Mesendoderm (in vitro differentiated cells): ENCODE results near the gene DNAJC11.

Source experiments
- DNase-seq: peaks from one replicate; pipeline ENCODE4 v3.0.0; 2013
- H2AK5ac ChIP-seq: 2 replicates; pipeline ENCODE4 v1.6.1; 2013; ENCODE audit warnings: low read length, inconsistent platforms
- H2BK120ac ChIP-seq: 2 replicates; pipeline ENCODE4 v1.6.1; 2013; ENCODE audit warnings: low read depth, mild to moderate bottlenecking, low read length, moderate library complexity, mixed read lengths
- H2BK15ac ChIP-seq: replicated peaks from 2 replicates; pipeline ENCODE4 v1.6.1; 2013; ENCODE audit warnings: low read depth, mild to moderate bottlenecking, moderate library complexity
- H2BK5ac ChIP-seq: 2 replicates; pipeline ENCODE4 v1.6.1; 2013; ENCODE audit warnings: low read length, inconsistent platforms
- H3K18ac ChIP-seq: 2 replicates; pipeline ENCODE4 v1.6.1; 2013; ENCODE audit warnings: mild to moderate bottlenecking, low read length, mixed read lengths
- H3K23ac ChIP-seq: one replicate; pipeline ENCODE4 v1.6.1; 2013; ENCODE audit warnings: low read length
- H3K27ac ChIP-seq: 2 replicates; pipeline ENCODE4 v1.5.1; 2013; ENCODE audit warnings: low read depth, mild to moderate bottlenecking, inconsistent platforms, low read length, moderate library complexity
- H3K27me3 ChIP-seq: 2 replicates; pipeline ENCODE4 v1.6.1; 2013; ENCODE audit warnings: low read length, control low read depth, mild to moderate bottlenecking, inconsistent platforms; ENCODE audit not compliant: insufficient read depth, poor library complexity
- H3K36me3 ChIP-seq: 2 replicates; pipeline ENCODE4 v1.6.1; 2013; ENCODE audit warnings: low read length, inconsistent platforms; ENCODE audit not compliant: control insufficient read depth, insufficient read depth
- H3K4ac ChIP-seq: one replicate; pipeline ENCODE4 v1.6.1; 2013; ENCODE audit warnings: low read depth, mild to moderate bottlenecking, low read length, moderate library complexity
- H3K4me1 ChIP-seq: 2 replicates; pipeline ENCODE4 v1.6.1; 2013; ENCODE audit warnings: low read depth, low read length, inconsistent platforms; ENCODE audit not compliant: control insufficient read depth
- H3K4me2 ChIP-seq: 2 replicates; pipeline ENCODE4 v1.6.1; 2013; ENCODE audit warnings: low read length
- H3K4me3 ChIP-seq: 2 replicates; pipeline ENCODE4 v1.5.1; 2013; ENCODE audit warnings: mild to moderate bottlenecking, low read length
- H3K56ac ChIP-seq: one replicate; pipeline ENCODE4 v1.6.1; 2013; ENCODE audit warnings: low read length
- H3K79me1 ChIP-seq: 2 replicates; pipeline ENCODE4 v1.6.1; 2013; ENCODE audit warnings: low read length, inconsistent platforms
- H3K79me2 ChIP-seq: 2 replicates; pipeline ENCODE4 v1.6.1; 2013; ENCODE audit warnings: mild to moderate bottlenecking, low read length; ENCODE audit not compliant: control insufficient read depth, insufficient read depth
- H3K9ac ChIP-seq: 2 replicates; pipeline ENCODE4 v1.6.1; 2013; ENCODE audit warnings: low read length, inconsistent platforms
- H4K5ac ChIP-seq: one replicate; pipeline ENCODE4 v1.6.1; 2013; ENCODE audit warnings: low read length
- H4K8ac ChIP-seq: one replicate; pipeline ENCODE4 v1.6.1; 2013; ENCODE audit warnings: low read depth, mild to moderate bottlenecking, control low read depth, low read length, moderate library complexity
- WGBS: extraction: QIAGEN DNeasy Blood & Tissue Kit; methylation state at CpG from one replicate; pipeline ENCODE4 v1.1.7; 2013; ENCODE audit warnings: low lambda C conversion rate, missing lambda C conversion rate; ENCODE audit not compliant: insufficient coverage; ENCODE audit errors: extremely low coverage; 5-methylcytosine and 5-hydroxymethylcytosine counted together

Gene DNAJC11

GRCh38 chr1:6727535-6727934, 25.9 kb upstream of the DNAJC11 start:
- Histone ChIP-seq H3K4ac (no peak overlapping the region), H3K79me2 (no peaks in the 10 kb centered on the region), H3K27me3 (no peaks in the 10 kb centered on the region), H4K8ac (no peak overlapping the region), H3K4me2 (no peak overlapping the region), H2AK5ac (no peak overlapping the region), H3K4me3 (no peak overlapping the region), H3K18ac (no peak overlapping the region), H3K56ac (no peak overlapping the region), H3K9ac (no peak overlapping the region), H3K36me3 (no peaks in the 10 kb centered on the region), H2BK120ac (no peak overlapping the region), H4K5ac (no peak overlapping the region), H3K79me1 (no peaks in the 10 kb centered on the region), H2BK15ac (no peak overlapping the region), H3K23ac (no peak overlapping the region), H3K27ac (no peak overlapping the region), H3K4me1 (no peaks in the 10 kb centered on the region), H2BK5ac (no peak overlapping the region)
- DNase-seq = peak; percentile 82
- WGBS = no CpG with 5 or more reads among the region's 6 CpGs

GRCh38 chr1:6726253-6726652, 24.6 kb upstream of the DNAJC11 start:
- Histone ChIP-seq H3K4me1 (no peaks in the 10 kb centered on the region), H4K8ac (no peak overlapping the region), H3K23ac (no peak overlapping the region), H3K27ac (no peak overlapping the region), H3K4me2 (no peak overlapping the region), H3K56ac (no peak overlapping the region), H3K4me3 (no peak overlapping the region), H2BK5ac (no peak overlapping the region), H2BK120ac (no peak overlapping the region), H3K27me3 (no peaks in the 10 kb centered on the region), H3K9ac (no peak overlapping the region), H3K4ac (no peak overlapping the region), H2AK5ac (no peak overlapping the region), H2BK15ac (no peak overlapping the region), H3K79me1 (no peaks in the 10 kb centered on the region), H3K79me2 (no peaks in the 10 kb centered on the region), H4K5ac (no peak overlapping the region), H3K18ac (no peak overlapping the region), H3K36me3 (no peaks in the 10 kb centered on the region)
- DNase-seq = no peak
- WGBS = no CpG with 5 or more reads among the region's 7 CpGs

GRCh38 chr1:6724517-6725141, 23.0 kb upstream of the DNAJC11 start:
- no peak overlapping the region for H4K8ac ChIP-seq
- H3K36me3 ChIP-seq = no peaks in the 10 kb centered on the region
- H3K4me3 ChIP-seq = no peak overlapping the region
- DNase-seq = peak; percentile 90
- no peaks in the 10 kb centered on the region for H3K4me1 ChIP-seq
- no peak overlapping the region for H3K56ac ChIP-seq
- H3K27me3 ChIP-seq = no peaks in the 10 kb centered on the region
- no peak overlapping the region for H3K4me2 ChIP-seq
- H2AK5ac ChIP-seq = no peak overlapping the region
- no peak overlapping the region for H3K27ac ChIP-seq
- no peak overlapping the region for H3K18ac ChIP-seq
- no peak overlapping the region for H2BK120ac ChIP-seq
- H2BK15ac ChIP-seq = no peak overlapping the region
- no peak overlapping the region for H4K5ac ChIP-seq
- no peak overlapping the region for H3K4ac ChIP-seq
- no peaks in the 10 kb centered on the region for H3K79me1 ChIP-seq
- no peak overlapping the region for H3K9ac ChIP-seq
- no peaks in the 10 kb centered on the region for H3K79me2 ChIP-seq
- H3K23ac ChIP-seq = no peak overlapping the region
- no CpG with 5 or more reads among the region's 9 CpGs for WGBS
- no peak overlapping the region for H2BK5ac ChIP-seq

GRCh38 chr1:6723621-6724428, 22.2 kb upstream of the DNAJC11 start:
- Histone ChIP-seq H3K4me2 (no peak overlapping the region), H3K56ac (no peak overlapping the region), H3K27ac (no peak overlapping the region), H2AK5ac (no peak overlapping the region), H4K8ac (no peak overlapping the region), H2BK120ac (no peak overlapping the region), H2BK5ac (no peak overlapping the region), H4K5ac (no peak overlapping the region), H3K18ac (no peak overlapping the region), H3K4me1 (no peaks in the 10 kb centered on the region), H3K4me3 (no peak overlapping the region), H3K79me2 (no peaks in the 10 kb centered on the region), H3K23ac (no peak overlapping the region), H3K4ac (no peak overlapping the region), H3K36me3 (no peaks in the 10 kb centered on the region), H3K9ac (no peak overlapping the region), H2BK15ac (no peak overlapping the region), H3K27me3 (no peaks in the 10 kb centered on the region), H3K79me1 (no peaks in the 10 kb centered on the region)
- no CpG with 5 or more reads among the region's 17 CpGs for WGBS
- DNase-seq = no peak

GRCh38 chr1:6711174-6711573, 9.6 kb upstream of the DNAJC11 start:
- H4K8ac ChIP-seq = no peak overlapping the region
- no peak overlapping the region for H3K23ac ChIP-seq
- no peak overlapping the region for H2BK5ac ChIP-seq
- H3K79me1 ChIP-seq = no peaks in the 10 kb centered on the region
- no peaks in the 10 kb centered on the region for H3K79me2 ChIP-seq
- no peak overlapping the region for H2BK15ac ChIP-seq
- DNase-seq = no peak
- no peak overlapping the region for H2AK5ac ChIP-seq
- no peak overlapping the region for H3K4me2 ChIP-seq
- no peak overlapping the region for H3K27ac ChIP-seq
- no peak overlapping the region for H3K18ac ChIP-seq
- no peak overlapping the region for H4K5ac ChIP-seq
- WGBS = no CpG with 5 or more reads among the region's 1 CpG
- no peaks in the 10 kb centered on the region for H3K27me3 ChIP-seq
- H3K4me1 ChIP-seq = no peaks in the 10 kb centered on the region
- H3K4ac ChIP-seq = no peak overlapping the region
- H3K36me3 ChIP-seq = no peaks in the 10 kb centered on the region
- no peak overlapping the region for H3K4me3 ChIP-seq
- no peak overlapping the region for H3K9ac ChIP-seq
- H3K56ac ChIP-seq = no peak overlapping the region
- H2BK120ac ChIP-seq = no peak overlapping the region
